GM23248 (cell line): ENCODE measurements around the gene RPS8. TPM values are rescaled to one million over a fixed set of nuclear protein-coding genes. Genes with fewer than 3 reads are reported as not detected.

ENCODE experiments used
- DNase-seq: peaks from one replicate; pipeline ENCODE4 v3.0.0-alpha.2; 2015
- H2AFZ ChIP-seq: fragments of 200-600 bp; sonication (generic); 2 replicates; pipeline ENCODE4 v1.6.1; 2016; ENCODE audit warnings: antibody characterized with exemption
- H3F3A ChIP-seq: fragments of 200-600 bp; sonication (generic); 2 replicates; pipeline ENCODE4 v1.6.1; 2016; ENCODE audit warnings: mild to moderate bottlenecking, antibody characterized with exemption, mixed run types; ENCODE audit not compliant: insufficient read depth
- H3K27ac ChIP-seq: fragments of 200-600 bp; sonication (generic); 2 replicates; pipeline ENCODE4 v1.5.1; 2016; ENCODE audit warnings: mild to moderate bottlenecking
- H3K27me3 ChIP-seq: fragments of 200-600 bp; sonication (generic); replicated peaks from 2 replicates; pipeline ENCODE4 v1.6.1; 2016; ENCODE audit warnings: mild to moderate bottlenecking; ENCODE audit not compliant: insufficient read depth
- H3K36me3 ChIP-seq: fragments of 200-600 bp; sonication (generic); 2 replicates; pipeline ENCODE4 v1.6.1; 2016; ENCODE audit warnings: low read depth, mild to moderate bottlenecking
- H3K4me1 ChIP-seq: fragments of 200-600 bp; sonication (generic); 2 replicates; pipeline ENCODE4 v1.6.1; 2016; ENCODE audit warnings: mild to moderate bottlenecking; ENCODE audit not compliant: insufficient read depth
- H3K4me2 ChIP-seq: fragments of 200-600 bp; sonication (generic); one replicate; pipeline ENCODE4 v1.6.1; 2016; ENCODE audit warnings: mild to moderate bottlenecking; ENCODE audit not compliant: unreplicated experiment
- H3K4me3 ChIP-seq: fragments of 200-600 bp; sonication (generic); 2 replicates; pipeline ENCODE4 v1.5.1; 2016; ENCODE audit warnings: mild to moderate bottlenecking
- H3K79me2 ChIP-seq: fragments of 200-600 bp; sonication (generic); 2 replicates; pipeline ENCODE4 v1.6.1; 2016; ENCODE audit warnings: mild to moderate bottlenecking; ENCODE audit not compliant: insufficient read depth
- H3K9ac ChIP-seq: fragments of 200-600 bp; sonication (generic); 2 replicates; pipeline ENCODE4 v1.6.1; 2016; ENCODE audit warnings: mild to moderate bottlenecking
- H3K9me2 ChIP-seq: fragments of 200-600 bp; sonication (generic); 2 replicates; pipeline ENCODE4 v1.6.1; 2016; ENCODE audit warnings: mixed run types, mild to moderate bottlenecking, moderate library complexity; ENCODE audit not compliant: insufficient read depth
- H3K9me3 ChIP-seq: fragments of 200-600 bp; sonication (generic); one replicate; pipeline ENCODE4 v1.6.1; 2017; ENCODE audit warnings: low read depth
- H4K20me1 ChIP-seq: fragments of 200-600 bp; sonication (generic); 2 replicates; pipeline ENCODE4 v1.6.0; 2016; ENCODE audit not compliant: insufficient read depth
- EZH2 ChIP-seq: fragments of 200-600 bp; sonication (generic); IDR thresholded peaks from 2 replicates; pipeline ENCODE4 v1.6.1; 2018; ENCODE audit warnings: antibody characterized with exemption, mild to moderate bottlenecking; ENCODE audit not compliant: insufficient read depth, poor library complexity, severe bottlenecking
- EZH2phosphoT487 ChIP-seq: fragments of 200-600 bp; sonication (generic); IDR thresholded peaks from 2 replicates; pipeline ENCODE4 v1.6.1; 2018; ENCODE audit warnings: antibody characterized with exemption, moderate library complexity, mild to moderate bottlenecking, low read depth; ENCODE audit not compliant: insufficient read depth
- WGBS, 2 experiments: methylation state at CpG; one replicate each; pipeline ENCODE4 v1.1.6; 2015 to 2017; ENCODE audit warnings: low lambda C conversion rate in 2 of 2, low coverage in 1 of 2; ENCODE audit errors: missing lambda C conversion rate in 2 of 2; 5-methylcytosine and 5-hydroxymethylcytosine counted together
- in situ Hi-C: fragments of 300-500 bp; cut with MboI; formaldehyde crosslinking; loops from 2 replicates; pipeline ENCODE4 v1.15.0; 2020
- polyA plus RNA-seq: library from polyadenylated mRNA; unstranded; fragments of >200 nt; fragmentation: Nextera tagmentation; extraction: Ambion mirVana; gene quantifications from 2 replicates; pipeline ENCODE4 v1.2.1, GENCODE V29; 2016
- total RNA-seq: library from RNA; depleted of rRNA; stranded (reverse); fragments of >200 nt; shearing (Covaris generic); gene quantifications from 2 replicates; pipeline ENCODE4 v1.2.3, GENCODE V29; 2014

RPS8 gene
- total and polyA plus RNA-seq, 2 experiments from 2014 or later = 596 to 1,375 TPM

DNA sequence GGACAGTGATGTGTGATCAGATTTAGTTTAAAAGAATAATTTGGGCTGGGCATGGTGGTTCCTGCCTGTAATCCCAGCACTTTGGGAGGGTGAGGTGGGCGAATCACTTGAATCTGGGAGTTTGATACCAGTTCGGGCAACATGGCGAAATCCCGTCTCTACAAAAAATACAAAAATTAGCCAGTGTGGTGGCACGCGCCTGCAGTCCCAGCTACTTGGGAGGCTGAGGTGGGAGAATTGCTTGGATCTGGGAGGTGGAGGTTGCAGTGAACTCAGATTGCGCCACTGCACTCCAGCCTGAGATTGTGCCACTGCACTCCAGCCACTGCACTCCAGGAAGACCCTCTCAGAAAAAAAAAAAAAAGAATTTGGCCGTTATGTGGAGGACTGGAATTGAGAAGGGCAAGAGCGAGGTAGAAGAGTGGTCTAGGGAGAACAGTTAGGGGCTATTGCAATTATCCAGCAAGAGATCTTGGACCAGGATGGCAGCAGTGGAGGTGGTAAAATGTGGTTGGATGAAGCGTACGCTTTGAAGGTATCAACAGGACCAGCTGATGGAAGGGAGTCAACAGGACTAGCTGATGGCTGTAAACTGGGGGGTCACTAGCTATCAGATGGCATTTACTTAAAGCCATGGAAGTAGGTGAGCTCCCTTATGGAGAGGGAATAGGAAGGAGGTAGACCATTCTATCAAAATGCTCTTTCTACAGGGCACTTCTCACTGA lies 42.6 kb downstream of the RPS8 start:
- 94 to 97% methylated on average over 11 of the region's 11 CpGs for WGBS, 2 experiments
- in situ Hi-C loops = no loop called here
- Histone ChIP-seq H3K9me2 (no peaks in the 10 kb centered on the region), H3K27ac (peak overlapping the region; percentile 89; the same call in 1 of the 2 replicates), H3K9me3 (no peaks in the 10 kb centered on the region), H3K27me3 (no peaks in the 10 kb centered on the region), H3F3A (peaks cover 56% of the 10 kb centered on the region), H3K4me1 (peaks cover 33% of the 10 kb centered on the region), H4K20me1 (no peaks in the 10 kb centered on the region), H2AFZ (no peak overlapping the region), H3K36me3 (peaks cover 6% of the 10 kb centered on the region; the same call in 1 of the 2 replicates), H3K4me3 (peak overlapping the region; percentile 73; the same call in 1 of the 2 replicates), H3K9ac (no peak overlapping the region), H3K79me2 (no peaks in the 10 kb centered on the region), H3K4me2 (no peak overlapping the region)
- TF ChIP-seq EZH2 = no peak
- TF ChIP-seq EZH2phosphoT487 = no peak
- no peak for DNase-seq

DNA sequence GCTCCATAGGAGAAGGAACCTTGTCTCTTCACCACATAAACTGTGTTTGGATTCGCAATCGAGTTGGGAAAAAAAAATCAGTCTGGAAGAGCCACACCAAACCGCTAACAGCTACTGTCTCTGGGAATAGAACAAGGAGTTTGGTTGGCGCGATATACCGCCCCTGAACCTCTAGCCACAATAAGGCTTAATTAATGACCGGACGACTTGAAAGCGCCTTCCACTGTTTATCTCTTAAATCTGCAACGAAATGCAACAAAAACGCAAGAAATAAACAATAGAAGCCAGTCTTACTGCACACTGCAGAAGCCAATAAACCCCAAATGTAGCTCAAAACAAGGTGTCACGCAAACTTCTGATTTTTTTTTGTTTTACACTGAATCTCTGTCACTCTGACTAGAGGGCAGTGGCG lies 43.9 kb downstream of the RPS8 start:
- H3K27ac ChIP-seq = peak overlapping the region; percentile 89
- WGBS, 2 experiments = 1 to 2% methylated on average over 13 of the region's 13 CpGs
- TF ChIP-seq EZH2 = no peak
- no peak for TF ChIP-seq EZH2phosphoT487
- no peaks in the 10 kb centered on the region for H3K27me3 ChIP-seq
- in situ Hi-C loops = no loop called here
- peaks cover 26% of the 10 kb centered on the region for H3K4me1 ChIP-seq
- H3K4me2 ChIP-seq = peak overlapping the region; percentile 79
- H3F3A ChIP-seq = peaks cover 53% of the 10 kb centered on the region
- peak overlapping the region; percentile 73 for H3K4me3 ChIP-seq
- H3K9me3 ChIP-seq = no peaks in the 10 kb centered on the region
- peaks cover 6% of the 10 kb centered on the region; the same call in 1 of the 2 replicates for H3K36me3 ChIP-seq
- no peaks in the 10 kb centered on the region for H4K20me1 ChIP-seq
- H3K79me2 ChIP-seq = no peaks in the 10 kb centered on the region
- H3K9me2 ChIP-seq = no peaks in the 10 kb centered on the region
- DNase-seq = no peak
- peak overlapping the region; percentile 10; the same call in 1 of the 2 replicates for H2AFZ ChIP-seq
- peak overlapping the region; percentile 86 for H3K9ac ChIP-seq

DNA sequence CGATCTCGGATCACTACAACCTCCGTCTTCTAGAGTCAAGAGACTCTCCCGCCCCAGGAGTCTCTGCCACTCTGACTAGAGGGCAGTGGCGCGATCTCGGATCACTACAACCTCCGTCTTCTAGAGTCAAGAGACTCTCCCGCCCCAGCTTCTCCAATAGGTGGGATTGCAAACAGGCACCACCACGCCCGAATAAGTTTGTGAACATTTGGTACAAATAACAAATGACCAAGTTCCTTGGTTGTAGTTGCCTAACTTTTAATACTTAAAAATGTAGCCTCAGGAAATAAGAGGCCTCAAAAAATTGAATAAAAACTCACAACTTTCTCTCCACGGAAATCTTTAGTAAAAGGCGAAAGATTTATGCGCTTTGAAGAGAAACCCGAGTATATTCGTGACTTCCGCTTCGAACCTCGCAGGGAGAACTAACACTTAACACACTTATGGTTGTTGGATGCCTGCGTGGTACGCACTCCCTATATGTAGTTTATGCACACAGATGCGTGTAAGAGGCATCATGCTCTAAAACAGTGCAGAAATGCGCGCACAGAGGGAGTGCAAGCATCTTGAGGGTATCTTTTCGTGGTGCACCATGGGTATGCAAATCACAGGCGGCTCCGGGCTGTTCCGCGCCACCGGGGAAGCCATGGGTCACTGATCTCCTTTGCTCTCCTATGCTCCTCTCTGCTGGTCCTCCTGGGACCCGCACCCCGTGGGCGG lies 44.4 kb downstream of the RPS8 start:
- H3K4me2 ChIP-seq = peak overlapping the region; percentile 79
- no peaks in the 10 kb centered on the region for H3K9me3 ChIP-seq
- peaks cover 47% of the 10 kb centered on the region for H3F3A ChIP-seq
- no peaks in the 10 kb centered on the region for H4K20me1 ChIP-seq
- TF ChIP-seq EZH2phosphoT487 = no peak
- no peak for TF ChIP-seq EZH2
- no peaks in the 10 kb centered on the region for H3K9me2 ChIP-seq
- H3K27me3 ChIP-seq = no peaks in the 10 kb centered on the region
- peaks cover 25% of the 10 kb centered on the region for H3K4me1 ChIP-seq
- 0 to 2% methylated on average over 33 of the region's 33 CpGs for WGBS, 2 experiments
- DNase-seq = peak; percentile 93
- peaks cover 6% of the 10 kb centered on the region; the same call in 1 of the 2 replicates for H3K36me3 ChIP-seq
- H3K4me3 ChIP-seq = peak overlapping the region; percentile 73
- peak overlapping the region; percentile 86 for H3K9ac ChIP-seq
- no peaks in the 10 kb centered on the region for H3K79me2 ChIP-seq
- in situ Hi-C loops = no loop called here
- peak overlapping the region; percentile 93 for H2AFZ ChIP-seq
- H3K27ac ChIP-seq = peak overlapping the region; percentile 89

DNA sequence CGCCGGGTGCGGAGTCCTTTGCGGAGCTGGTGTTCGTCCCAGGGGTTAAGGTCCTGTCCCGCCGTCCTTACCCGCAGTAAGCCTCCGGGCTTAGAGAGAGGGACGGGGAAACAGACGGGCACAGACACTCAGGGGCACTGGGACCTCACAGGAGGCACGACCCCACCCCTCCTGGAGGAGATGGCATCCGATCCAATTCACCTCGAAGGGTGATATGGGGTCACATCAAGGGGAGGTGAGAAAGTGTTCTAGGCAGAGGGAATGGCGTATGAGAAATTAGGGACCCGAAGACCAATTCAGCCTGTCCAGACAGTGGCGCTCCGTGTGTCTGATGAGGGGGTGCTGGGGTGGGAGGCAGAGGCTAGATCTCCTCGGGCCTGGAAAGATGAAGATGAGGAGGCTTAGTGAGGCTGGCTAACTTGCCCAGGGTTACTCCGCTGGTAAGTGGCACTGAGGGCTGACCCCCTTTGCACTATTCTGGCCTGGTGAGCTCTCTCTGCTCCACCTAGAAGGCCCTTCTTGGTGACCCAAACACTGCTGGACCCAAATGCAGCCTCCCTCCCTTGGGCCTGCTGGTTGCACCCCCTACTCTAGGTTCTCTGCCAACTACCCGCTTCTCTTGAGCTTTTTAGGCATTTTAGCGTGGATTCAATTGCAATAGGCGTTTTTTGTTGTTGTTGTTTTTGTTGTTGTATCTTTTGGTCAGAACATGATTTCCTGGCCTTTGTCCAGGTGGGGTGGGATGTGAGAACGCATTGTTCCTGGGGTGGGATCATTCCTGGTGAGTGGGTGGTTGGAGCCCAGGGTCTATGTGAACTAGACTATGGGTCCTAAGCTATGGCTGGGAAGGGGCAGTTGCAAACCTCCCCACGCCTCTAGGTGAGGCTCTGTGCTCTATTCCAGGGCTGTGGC lies 45.2 kb downstream of the RPS8 start:
- Histone ChIP-seq H3K4me3 (peak overlapping the region; percentile 73), H3K9ac (peak overlapping the region; percentile 86), H3K36me3 (peaks cover 4% of the 10 kb centered on the region; the same call in 1 of the 2 replicates), H3K27me3 (no peaks in the 10 kb centered on the region), H3F3A (peaks cover 40% of the 10 kb centered on the region), H3K79me2 (no peaks in the 10 kb centered on the region), H3K9me2 (no peaks in the 10 kb centered on the region), H3K9me3 (no peaks in the 10 kb centered on the region), H3K4me2 (peak overlapping the region; percentile 79), H3K27ac (peak overlapping the region; percentile 89), H2AFZ (peak overlapping the region; percentile 93), H3K4me1 (peaks cover 17% of the 10 kb centered on the region), H4K20me1 (no peaks in the 10 kb centered on the region)
- TF ChIP-seq EZH2phosphoT487 (no peak), EZH2 (no peak)
- 26% methylated on average over 25 of the region's 25 CpGs for WGBS, 2 experiments
- in situ Hi-C loops = no loop called here
- DNase-seq = no peak
